Measurements from ENCODE around the gene PTPRG.

PTPRG gene

DNA sequence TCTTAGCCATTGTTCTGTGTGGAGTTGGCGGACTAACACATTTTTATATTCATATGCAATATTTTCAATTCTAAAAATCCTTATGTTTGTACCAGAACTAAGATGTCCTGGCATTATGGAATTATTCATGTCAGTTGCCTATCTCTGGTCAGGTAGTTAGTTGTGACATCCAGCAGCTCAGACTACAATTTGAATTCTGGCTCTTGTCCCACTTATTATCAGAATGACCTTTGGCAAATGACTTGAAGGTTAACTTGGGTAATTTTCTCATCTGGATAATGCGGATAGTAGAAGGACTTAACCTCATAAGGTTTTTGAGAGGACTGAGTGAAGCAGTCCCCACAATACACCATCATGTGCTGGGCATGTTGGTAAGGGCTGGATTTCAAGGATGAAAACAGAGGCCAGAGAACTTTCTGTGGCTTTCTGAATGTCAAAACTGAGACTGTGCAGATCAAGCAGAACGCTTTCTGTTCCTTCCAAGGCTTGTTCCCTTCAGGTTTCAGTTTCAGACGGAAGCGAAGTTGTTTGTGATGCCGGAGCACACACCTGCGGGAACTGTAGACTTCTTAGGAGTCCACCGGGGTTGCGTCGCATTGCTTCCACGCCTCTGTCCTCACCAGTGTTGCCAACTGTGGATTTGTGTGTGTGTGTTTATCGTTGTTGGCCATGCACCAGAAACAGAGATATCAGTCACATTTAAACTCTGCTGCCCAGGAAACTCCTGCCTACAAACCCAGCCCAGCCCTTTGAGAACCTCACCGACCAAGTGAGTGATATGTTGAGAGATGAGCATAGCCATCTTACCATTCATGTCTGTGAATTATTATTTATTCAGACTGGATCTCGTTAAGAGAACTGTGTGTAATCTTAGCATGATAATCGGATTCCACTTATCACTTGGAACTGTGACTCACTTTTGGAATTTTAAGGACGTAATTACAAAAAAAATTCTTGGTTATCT lies 76.0 kb downstream of the PTPRG start:
- no peak overlapping the region for H3K4me3 ChIP-seq (ENCODE audit: low read length)
- DNase-seq (ENCODE audit: low read depth, low spot score), result no peak

DNA sequence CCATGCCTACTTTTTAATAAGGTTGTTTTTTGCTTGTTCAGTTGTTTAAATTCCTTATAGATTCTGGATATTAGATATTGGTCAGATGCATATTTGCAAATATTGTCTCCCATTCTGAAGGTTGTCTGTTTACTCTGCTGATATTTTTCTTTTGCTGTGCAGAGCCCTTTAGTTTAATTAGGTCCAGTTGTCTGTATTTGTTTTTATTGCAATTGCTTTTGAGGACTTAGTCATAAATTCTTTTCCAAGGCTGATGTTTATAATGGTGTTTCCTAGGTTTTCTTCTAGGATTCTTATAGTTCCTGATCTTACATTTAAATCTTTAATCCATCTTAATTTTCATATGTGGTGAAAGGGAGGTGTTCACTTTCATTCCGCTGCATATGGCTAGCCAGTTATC lies 77.4 kb downstream of the PTPRG start:
- DNase-seq (ENCODE audit: low read depth, low spot score), result no peak
- H3K4me3 ChIP-seq (ENCODE audit: low read length), result no peak overlapping the region

DNA sequence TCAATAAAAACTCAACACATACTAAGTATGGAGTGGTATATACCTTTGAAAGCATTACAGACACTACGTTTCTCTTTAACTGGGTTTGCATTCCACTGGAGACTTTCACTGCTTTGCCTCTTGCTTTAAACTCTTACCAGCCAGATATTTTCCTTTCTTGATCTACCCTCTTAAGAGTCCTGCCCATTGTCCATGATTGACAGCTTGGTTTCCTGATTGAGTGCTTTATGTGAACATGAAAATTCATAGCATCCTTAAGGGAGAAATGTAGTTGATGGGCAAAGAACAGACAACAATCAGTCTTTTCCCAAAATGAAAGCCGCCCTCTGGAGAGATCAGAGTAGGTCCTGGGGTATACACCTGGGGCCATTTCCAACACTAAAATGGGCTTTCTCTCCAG lies 78.6 kb downstream of the PTPRG start:
- DNase-seq (ENCODE audit: low read depth, low spot score), result no peak

DNA sequence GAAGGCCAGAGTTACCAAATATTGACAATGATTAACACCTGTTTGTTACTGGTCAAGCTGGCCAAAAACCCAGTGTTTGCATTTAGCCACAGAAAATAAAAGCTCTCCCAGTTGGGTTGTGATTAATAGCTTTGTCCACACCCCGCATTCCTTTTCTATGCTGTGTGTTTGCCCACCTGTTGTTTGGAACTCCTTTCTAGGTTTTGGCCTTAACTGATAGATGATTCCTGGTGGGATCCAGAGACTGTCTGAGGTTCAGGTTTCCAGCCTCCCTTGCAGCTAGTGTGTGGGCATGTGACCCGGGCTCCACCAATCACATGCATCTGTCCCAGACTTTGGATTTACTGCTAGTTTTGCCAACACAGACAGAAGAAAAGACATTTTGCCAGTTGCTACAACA lies 83.8 kb downstream of the PTPRG start:
- no peak overlapping the region for H3K4me3 ChIP-seq (ENCODE audit: low read length)
- no peak for DNase-seq (ENCODE audit: low read depth, low spot score)

More for the DNA sequence above, 78.6 kb downstream of the PTPRG start:
- no peak overlapping the region for H3K4me3 ChIP-seq (ENCODE audit: low read length)

DNA sequence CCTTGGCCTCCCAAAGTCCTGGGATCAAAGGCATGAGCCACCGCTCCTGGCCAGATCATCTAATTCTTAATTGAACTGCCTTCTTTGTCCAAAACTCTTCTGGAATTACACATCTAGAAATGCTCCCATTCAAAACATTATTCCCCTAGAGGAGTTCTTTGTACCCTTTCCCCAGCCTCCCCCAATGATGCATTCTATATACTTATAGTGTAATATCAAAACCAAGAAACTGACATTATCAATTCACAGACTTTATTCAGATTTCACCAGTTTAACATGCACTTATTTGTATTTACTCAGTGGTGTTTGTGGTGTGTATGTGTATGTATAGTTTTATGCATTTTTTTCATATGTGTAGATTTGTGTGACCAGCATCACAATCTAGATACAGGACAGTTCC lies 85.0 kb downstream of the PTPRG start:
- no peak for DNase-seq (ENCODE audit: low read depth, low spot score)
- H3K4me3 ChIP-seq (ENCODE audit: low read length), result no peak overlapping the region

DNA sequence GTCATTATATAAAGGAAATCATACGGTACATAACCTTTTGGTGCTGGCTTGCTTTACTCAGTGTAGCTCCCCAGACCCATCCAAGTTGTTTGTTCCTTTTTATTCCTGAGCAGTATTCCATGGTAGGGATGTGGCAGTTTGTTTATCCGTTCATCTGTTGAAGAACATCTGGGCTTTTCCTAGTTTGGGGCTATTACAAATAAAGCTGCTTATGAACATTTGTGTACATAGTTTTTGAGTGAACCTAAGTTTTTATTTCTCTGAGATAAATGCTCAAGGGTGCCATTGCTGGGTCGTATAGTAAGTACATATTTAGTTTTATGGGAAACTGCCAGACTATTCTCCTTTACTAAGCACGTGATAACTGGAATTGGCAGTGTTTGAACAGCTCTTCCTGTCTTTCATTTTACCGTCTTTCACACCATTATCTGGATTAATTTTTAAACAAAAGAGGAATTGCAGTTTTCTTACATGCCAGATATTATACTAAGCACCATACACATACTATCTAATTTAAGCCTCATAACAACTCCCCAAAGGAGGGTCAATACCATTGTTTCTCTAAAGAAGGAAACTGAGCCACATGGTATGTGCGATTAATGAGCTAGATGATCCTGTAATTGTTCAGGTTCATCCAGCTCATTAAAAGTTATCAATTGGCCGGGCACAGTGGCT lies 85.6 kb downstream of the PTPRG start:
- DNase-seq (ENCODE audit: low read depth, low spot score), result no peak
- H3K4me3 ChIP-seq (ENCODE audit: low read length), result no peak overlapping the region

DNA sequence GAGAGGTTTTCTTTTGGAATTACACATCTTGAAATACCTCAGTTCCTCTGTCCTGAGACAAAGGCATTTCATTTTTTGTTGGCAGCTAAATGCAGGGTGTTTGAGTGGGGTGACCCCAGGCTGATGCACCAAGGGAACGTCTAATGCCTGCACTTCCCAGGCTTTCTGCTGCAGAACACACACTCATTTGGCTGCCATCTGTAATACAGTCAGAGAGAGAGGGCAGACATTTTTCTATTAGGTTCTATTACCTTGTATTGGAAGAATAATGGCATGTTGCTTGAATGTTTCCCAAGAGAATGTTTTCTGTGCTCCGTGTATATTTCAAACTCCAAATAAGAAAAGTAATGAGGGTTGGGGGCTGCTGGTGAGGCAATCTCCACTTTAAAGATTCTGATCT lies 87.1 kb downstream of the PTPRG start:
- H3K4me3 ChIP-seq (ENCODE audit: low read length), result no peak overlapping the region
- DNase-seq (ENCODE audit: low read depth, low spot score), result no peak

DNA sequence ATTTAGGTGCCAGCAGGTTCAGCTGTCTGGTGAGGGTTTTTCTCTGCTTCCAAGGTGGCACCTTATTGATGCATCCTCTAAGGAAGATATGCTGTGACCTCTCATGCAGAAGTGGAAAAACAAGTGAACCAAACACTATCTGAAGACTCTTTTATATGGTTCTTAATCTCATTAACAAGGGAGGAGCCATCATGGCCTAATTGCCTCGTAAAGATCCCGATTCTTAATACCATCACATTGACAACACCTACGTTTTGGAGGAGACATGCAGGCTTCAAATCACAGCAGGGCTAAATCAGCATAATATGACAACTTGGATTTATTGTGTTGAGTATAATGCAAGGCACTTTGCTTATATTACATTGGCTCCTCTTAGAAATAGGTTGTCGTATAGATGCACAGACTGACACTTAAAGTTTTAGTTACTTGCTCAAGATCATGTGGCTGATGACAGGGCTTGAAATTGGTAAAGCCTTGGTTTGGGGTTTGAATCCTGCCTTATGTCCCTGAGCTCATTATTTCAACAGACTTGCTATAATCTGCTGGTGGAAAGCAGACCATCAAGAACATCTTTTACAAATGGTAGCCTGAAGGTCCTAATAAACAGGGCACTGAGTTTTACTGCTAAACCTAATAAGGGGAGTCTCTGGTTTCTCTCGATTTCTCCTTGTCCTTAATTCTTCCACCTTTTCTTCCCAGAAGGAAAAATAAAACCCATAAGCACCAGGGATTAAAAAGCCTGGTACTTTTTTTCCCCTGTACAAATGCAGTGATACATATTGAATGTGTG lies 88.2 kb downstream of the PTPRG start:
- no peak for DNase-seq (ENCODE audit: low read depth, low spot score)
- no peak overlapping the region for H3K4me3 ChIP-seq (ENCODE audit: low read length)

DNA sequence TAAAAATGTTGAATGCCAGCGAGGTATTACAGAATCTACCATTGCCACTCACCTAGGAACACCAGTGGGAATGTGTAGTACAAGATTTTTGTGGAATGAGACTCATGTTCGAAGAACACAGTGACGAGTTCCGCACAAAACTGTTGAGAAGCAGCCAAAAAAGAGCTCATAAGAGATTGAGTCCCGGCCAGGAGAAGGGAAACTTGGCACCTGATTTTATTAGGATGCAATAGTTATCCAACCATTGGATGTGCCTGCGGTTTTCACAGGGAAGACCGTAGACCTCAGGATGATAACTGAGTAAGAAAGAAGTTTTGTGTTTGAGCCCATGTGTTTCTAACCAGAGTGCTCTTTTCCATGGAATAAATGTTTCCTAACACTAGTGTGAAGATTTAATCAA lies 88.9 kb downstream of the PTPRG start:
- DNase-seq (ENCODE audit: low read depth, low spot score), result no peak
- H3K4me3 ChIP-seq (ENCODE audit: low read length), result no peak overlapping the region

DNA sequence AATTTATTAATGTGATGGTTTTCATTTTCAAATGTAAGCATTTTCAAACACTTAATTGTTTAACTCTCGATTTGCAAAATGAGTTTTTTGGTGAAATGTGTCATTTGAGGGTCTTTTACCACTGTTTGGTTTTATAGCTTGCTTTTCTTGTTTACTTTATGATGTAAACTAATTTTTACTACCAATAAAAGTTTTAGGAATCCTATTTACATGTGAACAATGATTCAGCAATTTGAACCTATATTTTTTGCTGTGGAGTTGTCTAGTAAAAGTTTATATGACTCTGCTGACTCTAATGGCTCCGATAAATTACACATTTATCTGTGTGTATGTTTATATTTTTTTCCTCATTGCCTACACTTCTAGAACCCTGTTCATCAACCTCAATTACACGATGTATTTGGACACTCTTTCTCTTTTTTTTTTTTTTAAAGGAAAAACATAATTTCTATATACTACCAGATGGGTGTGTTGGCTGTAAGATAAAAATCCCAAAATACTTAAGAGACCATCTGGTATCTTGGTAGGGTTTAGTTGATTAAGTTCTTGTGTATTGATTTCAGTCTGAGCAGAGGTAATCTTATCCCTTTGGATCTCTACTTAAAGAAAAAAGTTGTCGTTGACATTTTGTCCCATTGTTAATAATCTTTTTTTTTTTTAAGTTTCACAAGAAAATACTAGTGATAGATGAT lies 89.5 kb downstream of the PTPRG start:
- DNase-seq (ENCODE audit: low read depth, low spot score), result no peak
- no peak overlapping the region for H3K4me3 ChIP-seq (ENCODE audit: low read length)

DNA sequence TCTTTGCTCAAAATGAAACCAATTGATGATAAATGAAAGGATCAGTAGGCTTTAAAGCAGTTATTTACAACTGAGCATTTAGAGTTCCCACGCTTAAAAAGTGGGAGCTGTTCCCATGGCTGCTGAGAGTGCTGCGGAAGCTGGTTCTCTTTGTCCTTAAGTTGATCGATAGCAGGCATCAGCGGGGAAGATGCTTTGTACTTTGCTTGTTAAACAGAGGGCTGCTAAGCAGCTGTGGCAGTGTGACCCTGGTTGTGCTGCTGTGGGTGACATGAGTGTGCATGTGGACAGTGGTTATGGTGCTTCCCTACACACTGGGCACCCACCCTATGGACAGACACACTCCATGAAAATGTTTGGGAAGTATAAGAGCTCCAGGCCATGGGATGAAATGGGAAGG lies 96.3 kb downstream of the PTPRG start:
- no peak overlapping the region for H3K4me3 ChIP-seq (ENCODE audit: low read length)
- DNase-seq (ENCODE audit: low read depth, low spot score), result no peak

DNA sequence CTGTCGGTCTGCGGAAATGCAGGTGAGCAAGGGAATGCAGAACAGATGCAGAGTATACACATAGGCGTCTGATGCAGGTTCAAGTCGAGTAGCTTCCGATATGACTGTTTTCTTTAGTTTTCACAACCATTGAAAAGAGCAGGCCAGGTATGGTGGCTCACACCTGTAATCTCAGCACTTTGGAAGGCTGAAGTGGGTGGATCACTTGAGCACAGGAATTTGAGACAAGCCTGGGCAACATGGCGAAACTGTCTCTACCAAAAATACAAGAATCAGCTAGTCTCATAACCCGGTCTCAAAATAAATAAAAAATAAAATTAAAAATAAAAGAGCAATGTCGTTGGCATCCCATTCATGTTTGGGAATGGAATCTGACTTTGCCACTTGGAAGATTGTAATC lies 101.5 kb downstream of the PTPRG start:
- no peak overlapping the region for H3K4me3 ChIP-seq (ENCODE audit: low read length)
- no peak for DNase-seq (ENCODE audit: low read depth, low spot score)

DNA sequence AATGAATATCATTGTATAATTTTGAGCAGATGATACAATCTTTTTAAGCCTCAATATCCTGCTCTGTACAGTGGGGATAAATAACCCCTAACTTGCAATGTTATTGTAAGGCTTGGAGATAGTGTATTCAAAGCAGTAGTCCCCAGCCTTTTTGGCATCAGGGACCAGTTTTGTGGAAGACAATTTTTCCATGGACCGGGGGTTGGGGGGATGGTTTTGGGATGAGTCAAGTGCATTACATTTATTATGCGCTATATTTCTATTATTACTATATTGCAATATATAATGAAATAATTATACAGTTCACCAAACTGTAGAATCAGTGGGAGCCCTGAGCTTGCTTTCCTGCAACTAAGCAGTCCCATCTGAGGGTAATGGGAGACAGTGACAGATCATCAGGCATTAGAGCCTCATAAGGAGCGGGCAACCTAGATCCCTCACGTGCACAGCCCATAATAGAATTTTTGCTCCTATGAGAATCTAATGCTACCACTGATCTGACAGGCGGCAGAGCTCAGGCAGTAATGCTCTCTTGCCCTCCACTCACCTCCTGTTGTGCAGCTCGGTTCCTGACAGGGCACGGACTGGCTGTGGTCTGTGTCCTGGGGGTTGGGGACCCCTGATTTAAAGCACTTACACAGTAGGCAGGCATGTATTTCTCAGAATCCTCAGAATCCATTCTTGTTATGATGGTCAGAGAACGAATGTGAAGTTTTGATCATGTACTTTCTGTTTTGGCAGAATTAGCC lies 102.2 kb downstream of the PTPRG start:
- no peak for DNase-seq (ENCODE audit: low read depth, low spot score)
- H3K4me3 ChIP-seq (ENCODE audit: low read length), result no peak overlapping the region

DNA sequence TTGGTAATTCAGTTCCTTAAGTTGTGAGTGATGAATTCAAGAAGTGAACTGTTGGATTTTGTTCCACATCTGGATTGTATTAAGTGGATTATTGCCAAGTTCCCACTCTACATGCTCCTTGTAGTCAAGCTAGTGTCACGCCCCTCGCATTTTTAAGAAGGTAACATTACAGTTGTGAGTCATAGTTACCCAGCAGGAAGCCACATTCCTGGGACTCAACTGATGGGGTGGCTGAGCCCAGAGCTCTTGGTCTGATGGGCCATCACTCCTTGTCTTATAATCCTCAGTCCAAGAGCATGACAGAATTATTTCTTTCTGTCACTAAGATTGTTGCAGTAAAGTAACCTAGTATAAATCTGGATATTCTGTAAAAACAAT lies 102.7 kb downstream of the PTPRG start:
- H3K4me3 ChIP-seq (ENCODE audit: low read length), result no peak overlapping the region
- no peak for DNase-seq (ENCODE audit: low read depth, low spot score)

DNA sequence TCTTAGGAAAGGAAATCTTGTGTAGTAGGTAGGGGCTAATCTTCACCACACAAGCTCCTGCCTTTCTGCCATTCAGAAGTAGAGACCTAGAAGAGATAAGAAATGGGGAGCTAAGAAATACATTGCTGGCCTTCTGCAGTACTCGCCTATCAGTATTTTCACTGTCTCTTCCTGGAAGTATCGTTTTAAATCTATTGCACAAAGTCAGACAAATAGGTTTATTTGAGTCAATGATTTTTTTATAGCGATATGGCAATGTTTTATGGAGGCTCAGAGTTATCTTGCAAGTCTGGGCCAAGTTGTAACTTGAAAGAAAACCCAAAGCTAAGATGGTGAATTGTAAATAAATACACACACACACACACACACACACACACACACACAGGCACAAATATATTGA lies 103.8 kb downstream of the PTPRG start:
- no peak overlapping the region for H3K4me3 ChIP-seq (ENCODE audit: low read length)
- DNase-seq (ENCODE audit: low read depth, low spot score), result no peak

DNA sequence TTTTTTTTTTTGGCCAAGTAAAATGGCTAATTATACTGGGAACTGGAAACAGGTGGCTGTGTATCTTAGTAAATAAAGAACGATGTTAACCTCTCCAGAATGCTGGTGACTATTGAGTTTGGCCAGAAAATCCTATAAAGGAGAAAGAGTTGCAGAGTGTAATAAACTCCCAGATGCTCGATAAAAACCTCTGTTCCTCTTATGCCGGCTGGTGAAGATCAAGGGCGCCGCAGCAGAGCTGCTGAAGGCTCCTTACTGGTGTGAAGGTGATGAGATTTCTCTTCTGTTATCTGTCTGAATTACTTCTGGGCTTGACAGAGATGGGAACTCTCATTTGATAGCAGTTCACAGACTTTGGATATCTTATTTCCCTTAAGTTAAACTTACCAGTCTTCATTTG lies 104.6 kb downstream of the PTPRG start:
- no peak for DNase-seq (ENCODE audit: low read depth, low spot score)
- H3K4me3 ChIP-seq (ENCODE audit: low read length), result no peak overlapping the region

DNA sequence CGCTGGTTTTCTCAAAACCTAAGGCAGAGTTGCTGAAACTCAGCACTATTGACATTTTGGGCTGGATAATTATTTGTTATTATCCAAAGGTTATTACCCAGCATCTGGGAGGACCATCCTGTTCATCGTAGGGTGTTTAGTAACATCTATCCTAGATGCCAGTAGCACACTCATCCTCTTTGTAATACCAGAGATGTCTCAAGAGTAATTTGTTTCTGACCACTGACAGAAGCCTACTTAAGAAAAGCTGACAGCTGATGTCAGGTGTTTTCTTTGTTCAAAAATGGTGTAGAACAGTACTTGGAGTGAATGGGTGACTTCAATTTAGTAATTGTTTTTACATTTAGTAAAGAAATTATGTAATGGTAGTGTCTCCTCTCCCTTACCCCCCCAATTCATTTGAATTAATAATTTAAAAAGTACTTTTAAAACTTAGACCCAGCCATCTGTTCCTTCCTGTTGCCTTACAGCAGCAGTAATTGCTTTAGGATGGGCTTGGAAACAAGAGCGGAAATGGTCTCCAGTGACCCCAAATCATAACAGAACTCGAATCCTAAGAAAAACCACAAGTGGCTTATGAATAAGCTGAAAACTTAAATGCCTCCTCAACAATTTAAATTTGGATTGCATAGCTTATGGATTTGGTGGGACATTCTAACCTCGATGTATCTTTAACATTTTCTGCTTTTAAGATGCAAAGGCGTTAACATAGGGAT lies 105.4 kb downstream of the PTPRG start:
- no peak for DNase-seq (ENCODE audit: low read depth, low spot score)

DNA sequence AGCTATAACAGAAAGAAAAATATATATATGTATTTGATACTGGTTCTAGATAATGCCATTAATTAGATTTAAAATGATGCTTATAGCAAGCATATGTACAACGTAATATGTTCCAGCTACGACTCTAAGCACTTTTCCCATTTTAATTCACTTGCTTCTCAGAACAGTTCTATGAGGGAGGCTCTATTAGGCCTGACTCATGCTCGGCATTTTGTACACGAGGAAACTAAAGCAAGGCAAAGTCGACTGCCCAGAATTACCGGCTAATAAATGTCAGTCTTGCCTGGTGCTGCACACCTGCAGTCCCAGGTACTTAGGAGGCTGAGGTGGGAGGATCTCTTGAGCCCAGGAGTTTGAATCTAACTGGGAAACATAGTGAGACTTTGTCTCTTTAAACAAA lies 106.0 kb downstream of the PTPRG start:
- H3K4me3 ChIP-seq (ENCODE audit: low read length), result no peak overlapping the region
- no peak for DNase-seq (ENCODE audit: low read depth, low spot score)

More for the DNA sequence above, 105.4 kb downstream of the PTPRG start:
- no peak overlapping the region for H3K4me3 ChIP-seq (ENCODE audit: low read length)
